ENCODE data around the gene NTHL1. TPM values are rescaled to one million over a fixed set of nuclear protein-coding genes. Genes with fewer than 3 reads are reported as not detected.

Gene NTHL1
- total RNA-seq, 1 experiment from 2014 or later = 93.3 TPM

DNA sequence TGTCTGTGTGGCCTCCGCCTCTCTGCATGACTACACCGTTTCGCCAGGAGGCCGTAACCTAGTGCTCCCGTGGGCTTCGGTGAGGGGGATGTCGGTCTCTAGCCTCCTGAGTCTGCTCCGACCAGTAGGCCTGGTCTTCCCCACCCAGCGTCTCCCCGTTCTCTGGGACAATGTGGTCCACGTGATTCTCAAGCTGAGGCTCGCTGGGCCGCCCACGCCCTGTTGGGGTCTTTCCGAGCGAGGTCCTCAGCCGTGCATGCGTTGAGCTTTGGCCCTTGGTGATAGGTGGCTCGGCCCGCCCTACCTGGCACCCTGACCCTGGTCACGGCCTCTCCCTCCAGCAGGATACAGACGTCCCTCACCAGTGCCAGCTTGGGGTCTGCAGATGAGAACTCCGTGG, 31.1 kb upstream of the NTHL1 start (continued):
- TF ChIP-seq, protein P1, sequence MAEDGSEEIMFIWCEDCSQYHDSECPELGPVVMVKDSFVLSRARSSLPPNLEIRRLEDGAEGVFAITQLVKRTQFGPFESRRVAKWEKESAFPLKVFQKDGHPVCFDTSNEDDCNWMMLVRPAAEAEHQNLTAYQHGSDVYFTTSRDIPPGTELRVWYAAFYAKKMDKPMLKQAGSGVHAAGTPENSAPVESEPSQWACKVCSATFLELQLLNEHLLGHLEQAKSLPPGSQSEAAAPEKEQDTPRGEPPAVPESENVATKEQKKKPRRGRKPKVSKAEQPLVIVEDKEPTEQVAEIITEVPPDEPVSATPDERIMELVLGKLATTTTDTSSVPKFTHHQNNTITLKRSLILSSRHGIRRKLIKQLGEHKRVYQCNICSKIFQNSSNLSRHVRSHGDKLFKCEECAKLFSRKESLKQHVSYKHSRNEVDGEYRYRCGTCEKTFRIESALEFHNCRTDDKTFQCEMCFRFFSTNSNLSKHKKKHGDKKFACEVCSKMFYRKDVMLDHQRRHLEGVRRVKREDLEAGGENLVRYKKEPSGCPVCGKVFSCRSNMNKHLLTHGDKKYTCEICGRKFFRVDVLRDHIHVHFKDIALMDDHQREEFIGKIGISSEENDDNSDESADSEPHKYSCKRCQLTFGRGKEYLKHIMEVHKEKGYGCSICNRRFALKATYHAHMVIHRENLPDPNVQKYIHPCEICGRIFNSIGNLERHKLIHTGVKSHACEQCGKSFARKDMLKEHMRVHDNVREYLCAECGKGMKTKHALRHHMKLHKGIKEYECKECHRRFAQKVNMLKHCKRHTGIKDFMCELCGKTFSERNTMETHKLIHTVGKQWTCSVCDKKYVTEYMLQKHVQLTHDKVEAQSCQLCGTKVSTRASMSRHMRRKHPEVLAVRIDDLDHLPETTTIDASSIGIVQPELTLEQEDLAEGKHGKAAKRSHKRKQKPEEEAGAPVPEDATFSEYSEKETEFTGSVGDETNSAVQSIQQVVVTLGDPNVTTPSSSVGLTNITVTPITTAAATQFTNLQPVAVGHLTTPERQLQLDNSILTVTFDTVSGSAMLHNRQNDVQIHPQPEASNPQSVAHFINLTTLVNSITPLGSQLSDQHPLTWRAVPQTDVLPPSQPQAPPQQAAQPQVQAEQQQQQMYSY (CRISPR knock-in tag; IDR thresholded peaks at IDR 0.05) = no peak

DNA sequence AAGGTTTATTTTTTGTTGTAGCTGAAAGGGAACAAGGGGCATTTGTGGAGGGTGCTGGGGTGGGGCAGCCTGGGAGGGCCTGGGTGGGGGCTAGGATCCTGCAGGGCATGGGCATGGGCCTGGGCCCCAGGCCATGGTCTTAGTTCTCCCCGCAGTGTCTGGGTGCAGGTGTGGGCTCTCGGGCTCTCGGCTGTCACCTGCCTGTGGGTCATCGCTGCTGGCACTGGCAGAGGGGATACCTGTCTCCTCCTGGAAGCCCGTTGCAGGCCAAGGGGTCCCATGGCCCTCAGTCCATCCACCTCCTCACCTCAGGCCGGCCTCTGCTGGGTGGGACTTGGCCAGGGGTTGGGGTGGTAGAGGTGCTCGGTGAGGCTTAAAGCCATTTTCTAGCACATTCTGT, 30.5 kb upstream of the NTHL1 start:
- H3K4me1 Mint-ChIP-seq = no peaks in the 10 kb centered on the region
- POLR2A ChIA-PET = no interaction called here
- H3K9me3 Mint-ChIP-seq = no peaks in the 10 kb centered on the region
- no peak overlapping the region for H3K4me3 Mint-ChIP-seq
- CTCF ChIA-PET = interaction anchor here (1.2 kb wide), 1 partner anchor 74 kb away, joined by 3 read pairs; no protein-coding TSS in a partner anchor
- H3K27me3 Mint-ChIP-seq (ENCODE audit: low read depth) = no peaks in the 10 kb centered on the region
- H3K27ac Mint-ChIP-seq = no peak overlapping the region
- DNase-seq (ENCODE audit: low spot score) (no peak), ATAC-seq (no peak)
- peaks cover 3% of the 10 kb centered on the region for H3K36me3 Mint-ChIP-seq
- no peak for TF ChIP-seq EMX1 (CRISPR knock-in tag; IDR thresholded peaks at IDR 0.05)
- TF ChIP-seq, protein P2, sequence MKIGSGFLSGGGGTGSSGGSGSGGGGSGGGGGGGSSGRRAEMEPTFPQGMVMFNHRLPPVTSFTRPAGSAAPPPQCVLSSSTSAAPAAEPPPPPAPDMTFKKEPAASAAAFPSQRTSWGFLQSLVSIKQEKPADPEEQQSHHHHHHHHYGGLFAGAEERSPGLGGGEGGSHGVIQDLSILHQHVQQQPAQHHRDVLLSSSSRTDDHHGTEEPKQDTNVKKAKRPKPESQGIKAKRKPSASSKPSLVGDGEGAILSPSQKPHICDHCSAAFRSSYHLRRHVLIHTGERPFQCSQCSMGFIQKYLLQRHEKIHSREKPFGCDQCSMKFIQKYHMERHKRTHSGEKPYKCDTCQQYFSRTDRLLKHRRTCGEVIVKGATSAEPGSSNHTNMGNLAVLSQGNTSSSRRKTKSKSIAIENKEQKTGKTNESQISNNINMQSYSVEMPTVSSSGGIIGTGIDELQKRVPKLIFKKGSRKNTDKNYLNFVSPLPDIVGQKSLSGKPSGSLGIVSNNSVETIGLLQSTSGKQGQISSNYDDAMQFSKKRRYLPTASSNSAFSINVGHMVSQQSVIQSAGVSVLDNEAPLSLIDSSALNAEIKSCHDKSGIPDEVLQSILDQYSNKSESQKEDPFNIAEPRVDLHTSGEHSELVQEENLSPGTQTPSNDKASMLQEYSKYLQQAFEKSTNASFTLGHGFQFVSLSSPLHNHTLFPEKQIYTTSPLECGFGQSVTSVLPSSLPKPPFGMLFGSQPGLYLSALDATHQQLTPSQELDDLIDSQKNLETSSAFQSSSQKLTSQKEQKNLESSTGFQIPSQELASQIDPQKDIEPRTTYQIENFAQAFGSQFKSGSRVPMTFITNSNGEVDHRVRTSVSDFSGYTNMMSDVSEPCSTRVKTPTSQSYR (CRISPR knock-in tag; IDR thresholded peaks at IDR 0.05) = no peak
- TF ChIP-seq ZNF138 (CRISPR knock-in tag; conservative IDR thresholded peaks at IDR 0.05) = no peak
- no peak for TF ChIP-seq SP1 (CRISPR knock-in tag; conservative IDR thresholded peaks at IDR 0.05)
- no peak for TF ChIP-seq SMAD3 (CRISPR knock-in tag; IDR thresholded peaks at IDR 0.05; ENCODE audit: borderline replicate concordance)
- no peak for TF ChIP-seq ELF4 (CRISPR knock-in tag; IDR thresholded peaks at IDR 0.05; ENCODE audit: low read depth)
- no peak for TF ChIP-seq GRHL2 (CRISPR knock-in tag; IDR thresholded peaks at IDR 0.05; ENCODE audit: insufficient replicate concordance, severe bottlenecking)
- TF ChIP-seq GTF2I (CRISPR knock-in tag; conservative IDR thresholded peaks at IDR 0.05) = no peak
- no peak for TF ChIP-seq RELA (CRISPR knock-in tag; IDR thresholded peaks at IDR 0.05; ENCODE audit: borderline replicate concordance)
- no peak for TF ChIP-seq TEAD1 (CRISPR knock-in tag; IDR thresholded peaks at IDR 0.05)
- no peak for TF ChIP-seq HMGA2 (CRISPR knock-in tag; IDR thresholded peaks at IDR 0.05)
- no peak for TF ChIP-seq NFATC4 (CRISPR knock-in tag; IDR thresholded peaks at IDR 0.05)
- TF ChIP-seq NR2C2 (CRISPR knock-in tag; IDR thresholded peaks at IDR 0.05) = no peak
- TF ChIP-seq TCF7 (CRISPR knock-in tag; IDR thresholded peaks at IDR 0.05; ENCODE audit: low read depth) = no peak
- TF ChIP-seq NFYB (CRISPR knock-in tag; conservative IDR thresholded peaks at IDR 0.05; ENCODE audit: low read depth) = no peak
- TF ChIP-seq, protein P3, sequence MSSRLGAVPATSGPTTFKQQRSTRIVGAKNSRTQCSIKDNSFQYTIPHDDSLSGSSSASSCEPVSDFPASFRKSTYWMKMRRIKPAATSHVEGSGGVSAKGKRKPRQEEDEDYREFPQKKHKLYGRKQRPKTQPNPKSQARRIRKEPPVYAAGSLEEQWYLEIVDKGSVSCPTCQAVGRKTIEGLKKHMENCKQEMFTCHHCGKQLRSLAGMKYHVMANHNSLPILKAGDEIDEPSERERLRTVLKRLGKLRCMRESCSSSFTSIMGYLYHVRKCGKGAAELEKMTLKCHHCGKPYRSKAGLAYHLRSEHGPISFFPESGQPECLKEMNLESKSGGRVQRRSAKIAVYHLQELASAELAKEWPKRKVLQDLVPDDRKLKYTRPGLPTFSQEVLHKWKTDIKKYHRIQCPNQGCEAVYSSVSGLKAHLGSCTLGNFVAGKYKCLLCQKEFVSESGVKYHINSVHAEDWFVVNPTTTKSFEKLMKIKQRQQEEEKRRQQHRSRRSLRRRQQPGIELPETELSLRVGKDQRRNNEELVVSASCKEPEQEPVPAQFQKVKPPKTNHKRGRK (CRISPR knock-in tag; IDR thresholded peaks at IDR 0.05; ENCODE audit: borderline replicate concordance) = no peak
- no peak for TF ChIP-seq ZBTB21 (CRISPR knock-in tag; IDR thresholded peaks at IDR 0.05; ENCODE audit: borderline replicate concordance)

DNA sequence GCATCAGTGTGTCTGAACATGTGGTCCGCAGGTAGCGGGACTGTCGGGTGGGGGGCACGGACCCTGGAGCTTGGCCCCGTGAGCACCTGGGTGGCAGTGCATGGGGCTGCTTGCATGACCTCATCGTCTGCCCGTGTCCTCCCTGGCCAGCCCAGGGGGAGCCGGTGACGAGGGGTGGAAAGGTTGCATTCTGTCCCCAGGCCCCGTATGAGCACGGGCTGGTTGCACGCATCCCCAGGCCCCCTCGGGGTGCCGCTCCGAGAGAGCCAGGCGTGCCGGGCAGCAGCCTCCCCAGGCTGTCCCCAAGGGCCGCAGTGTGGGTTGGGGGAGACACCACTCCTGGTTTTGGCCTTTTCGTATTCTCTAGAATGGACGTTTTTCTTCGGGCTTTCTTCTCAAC, 30.1 kb upstream of the NTHL1 start:
- CTCF ChIA-PET = no interaction called here
- Mint-ChIP-seq H3K9me3 (no peaks in the 10 kb centered on the region), H3K4me1 (no peaks in the 10 kb centered on the region), H3K36me3 (peaks cover 3% of the 10 kb centered on the region), H3K4me3 (no peak overlapping the region), H3K27ac (no peak overlapping the region), H3K27me3 (ENCODE audit: low read depth) (no peaks in the 10 kb centered on the region)
- no peak for DNase-seq (ENCODE audit: low spot score)
- POLR2A ChIA-PET = interaction anchor here (0.6 kb wide), 1 partner anchor 1643 kb away, joined by 3 read pairs; no protein-coding TSS in a partner anchor
- no peak for ATAC-seq
- TF ChIP-seq, protein P4, sequence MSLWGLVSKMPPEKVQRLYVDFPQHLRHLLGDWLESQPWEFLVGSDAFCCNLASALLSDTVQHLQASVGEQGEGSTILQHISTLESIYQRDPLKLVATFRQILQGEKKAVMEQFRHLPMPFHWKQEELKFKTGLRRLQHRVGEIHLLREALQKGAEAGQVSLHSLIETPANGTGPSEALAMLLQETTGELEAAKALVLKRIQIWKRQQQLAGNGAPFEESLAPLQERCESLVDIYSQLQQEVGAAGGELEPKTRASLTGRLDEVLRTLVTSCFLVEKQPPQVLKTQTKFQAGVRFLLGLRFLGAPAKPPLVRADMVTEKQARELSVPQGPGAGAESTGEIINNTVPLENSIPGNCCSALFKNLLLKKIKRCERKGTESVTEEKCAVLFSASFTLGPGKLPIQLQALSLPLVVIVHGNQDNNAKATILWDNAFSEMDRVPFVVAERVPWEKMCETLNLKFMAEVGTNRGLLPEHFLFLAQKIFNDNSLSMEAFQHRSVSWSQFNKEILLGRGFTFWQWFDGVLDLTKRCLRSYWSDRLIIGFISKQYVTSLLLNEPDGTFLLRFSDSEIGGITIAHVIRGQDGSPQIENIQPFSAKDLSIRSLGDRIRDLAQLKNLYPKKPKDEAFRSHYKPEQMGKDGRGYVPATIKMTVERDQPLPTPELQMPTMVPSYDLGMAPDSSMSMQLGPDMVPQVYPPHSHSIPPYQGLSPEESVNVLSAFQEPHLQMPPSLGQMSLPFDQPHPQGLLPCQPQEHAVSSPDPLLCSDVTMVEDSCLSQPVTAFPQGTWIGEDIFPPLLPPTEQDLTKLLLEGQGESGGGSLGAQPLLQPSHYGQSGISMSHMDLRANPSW (CRISPR knock-in tag; conservative IDR thresholded peaks at IDR 0.05; ENCODE audit: low read depth) = no peak
- TF ChIP-seq GABPB1 (CRISPR knock-in tag; IDR thresholded peaks at IDR 0.05) = no peak
- TF ChIP-seq ZNF317 (CRISPR knock-in tag; IDR thresholded peaks at IDR 0.05; ENCODE audit: borderline replicate concordance, low read depth) = no peak
- TF ChIP-seq, protein P5, sequence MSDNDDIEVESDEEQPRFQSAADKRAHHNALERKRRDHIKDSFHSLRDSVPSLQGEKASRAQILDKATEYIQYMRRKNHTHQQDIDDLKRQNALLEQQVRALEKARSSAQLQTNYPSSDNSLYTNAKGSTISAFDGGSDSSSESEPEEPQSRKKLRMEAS (CRISPR knock-in tag; IDR thresholded peaks at IDR 0.05) = no peak
- TF ChIP-seq, protein P6, sequence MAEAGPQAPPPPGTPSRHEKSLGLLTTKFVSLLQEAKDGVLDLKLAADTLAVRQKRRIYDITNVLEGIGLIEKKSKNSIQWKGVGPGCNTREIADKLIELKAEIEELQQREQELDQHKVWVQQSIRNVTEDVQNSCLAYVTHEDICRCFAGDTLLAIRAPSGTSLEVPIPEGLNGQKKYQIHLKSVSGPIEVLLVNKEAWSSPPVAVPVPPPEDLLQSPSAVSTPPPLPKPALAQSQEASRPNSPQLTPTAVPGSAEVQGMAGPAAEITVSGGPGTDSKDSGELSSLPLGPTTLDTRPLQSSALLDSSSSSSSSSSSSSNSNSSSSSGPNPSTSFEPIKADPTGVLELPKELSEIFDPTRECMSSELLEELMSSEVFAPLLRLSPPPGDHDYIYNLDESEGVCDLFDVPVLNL (CRISPR knock-in tag; IDR thresholded peaks at IDR 0.05; ENCODE audit: borderline replicate concordance, low read depth) = no peak
- no peak for TF ChIP-seq TEAD4 (CRISPR knock-in tag; IDR thresholded peaks at IDR 0.05)
